Skin of body (tissue), 2 donors: ENCODE data around the gene PLEKHH1. TPM values are rescaled to one million over a fixed set of nuclear protein-coding genes. Genes with fewer than 3 reads are reported as not detected.
"Not testable (repeated sequence)": the region's sequence is repeated elsewhere in the genome, so short reads cannot be mapped to it uniquely, and the experiment has no call there.

ENCODE experiments used
- DNase-seq: peaks from one replicate; lab custom pipeline; 2025; lab: John Stamatoyannopoulos, UW
- total RNA-seq: library from RNA; depleted of rRNA; stranded (reverse); fragments of >200 nt; gene quantifications from one replicate; pipeline ENCODE4 v1.2.3, GENCODE V29; 2014

PLEKHH1 gene
- total RNA-seq, 1 donor from 2014 or later = 8.7 TPM

DNA sequence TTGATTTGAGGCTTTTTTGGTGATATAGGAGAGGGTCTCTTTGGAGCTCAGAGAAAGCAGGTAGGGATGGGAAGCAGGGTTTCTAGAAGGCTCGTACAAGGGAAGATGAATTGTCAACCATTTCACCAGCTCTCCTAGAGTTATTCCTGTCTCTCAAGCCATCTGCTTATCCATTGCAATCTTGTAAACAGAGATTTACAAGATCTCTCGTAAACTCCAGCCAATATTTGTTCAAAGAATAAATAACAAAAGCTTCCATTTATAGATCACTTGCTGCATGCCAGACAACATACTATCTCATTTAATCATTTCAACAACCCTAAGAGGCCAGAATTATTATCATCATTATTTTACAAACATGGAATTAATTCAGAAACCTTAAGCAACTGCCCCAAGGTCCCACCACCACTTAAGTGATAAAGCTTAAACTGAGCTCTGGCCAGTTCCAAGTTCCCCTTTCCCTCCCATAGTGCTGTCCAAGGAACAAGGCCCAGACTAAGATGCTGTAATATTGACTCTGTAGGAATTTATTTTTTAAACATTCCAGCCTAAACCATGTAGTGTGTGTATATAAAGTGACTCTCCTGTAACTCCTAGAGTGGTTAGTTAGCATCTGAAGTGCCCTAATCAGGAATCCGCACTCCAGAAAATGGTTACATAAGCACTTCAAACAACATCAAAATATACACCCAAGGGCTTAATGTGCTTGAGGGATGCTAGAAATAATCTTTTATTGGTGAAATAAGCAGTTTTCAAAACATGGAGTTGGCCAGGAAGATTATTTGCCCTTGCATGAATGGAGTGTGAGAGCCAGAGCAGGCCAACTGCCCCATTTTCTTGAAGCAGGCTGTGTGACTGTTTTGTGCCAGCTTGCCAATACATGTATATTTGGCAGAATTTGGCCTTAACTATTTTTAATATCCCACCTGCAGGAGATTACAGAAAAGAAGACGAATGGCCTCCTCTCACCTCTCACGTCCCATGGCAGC lies 2.8 kb upstream of the PLEKHH1 start:
- no peak for DNase-seq

GRCh38 chr14:67532606-67532997 lies 488 bp upstream of the PLEKHH1 start:
- DNase-seq = no peak

- no peak for DNase-seq
Observed at GRCh38 chr14:67533754-67534085, 630 bp downstream of the PLEKHH1 start.

DNA sequence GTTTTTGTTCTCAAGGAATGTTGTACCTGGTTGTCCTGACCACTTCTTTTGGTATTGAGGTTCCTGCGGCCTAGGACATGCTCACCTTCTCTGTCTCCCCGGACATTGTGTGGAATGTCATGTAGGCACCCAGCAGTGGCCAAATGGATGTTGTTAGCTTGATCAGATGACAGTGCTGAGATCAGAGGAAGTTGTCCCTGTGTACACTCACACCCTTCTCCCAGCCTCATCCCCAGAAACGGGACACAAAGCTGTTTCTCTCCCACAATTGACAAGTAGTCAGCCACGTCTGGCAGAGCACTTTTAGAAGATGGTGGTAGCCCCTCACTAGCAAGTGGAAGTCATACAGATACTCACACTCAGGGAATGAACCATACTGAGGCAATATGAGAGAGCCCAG lies 3.0 kb downstream of the PLEKHH1 start:
- DNase-seq = no peak

DNA sequence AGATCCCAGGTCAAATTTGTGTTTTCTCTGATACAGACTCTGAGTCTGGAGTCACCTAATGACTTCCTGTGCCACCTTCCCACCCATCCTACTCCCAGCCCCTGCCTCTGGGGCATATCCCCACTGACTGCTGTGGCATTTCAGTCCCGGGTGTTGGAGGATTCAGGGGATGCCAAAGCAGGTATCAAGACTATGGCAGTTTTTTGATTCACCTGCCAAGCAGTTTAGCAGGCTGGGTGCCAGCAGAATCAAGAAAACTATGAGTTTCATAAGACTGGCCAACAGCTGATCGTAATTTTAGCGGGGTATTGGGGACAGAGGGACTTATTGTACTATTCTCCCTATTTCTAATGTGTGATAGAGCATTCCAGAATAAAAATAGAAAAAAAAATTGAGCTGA lies 4.6 kb downstream of the PLEKHH1 start:
- DNase-seq = no peak

DNA sequence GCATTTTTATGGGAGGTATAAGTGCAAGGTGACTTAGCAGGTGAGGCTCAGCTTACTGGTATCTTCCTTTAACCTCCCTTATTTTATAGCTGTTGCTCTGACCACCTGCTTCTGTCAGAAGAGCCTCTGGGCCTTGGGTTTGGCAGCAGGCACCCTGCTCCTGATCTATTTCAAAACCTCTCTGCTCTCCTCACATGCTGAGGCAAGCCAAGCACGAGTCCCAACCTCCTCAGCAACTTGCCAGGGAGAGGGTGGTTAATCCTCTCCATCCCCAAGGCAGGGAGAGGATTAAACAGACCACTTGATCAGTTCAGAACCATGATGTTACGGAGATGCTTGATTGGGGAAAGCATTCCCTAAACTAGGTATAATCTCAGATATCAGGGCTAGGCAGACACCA lies 5.4 kb downstream of the PLEKHH1 start:
- DNase-seq = no peak

DNA sequence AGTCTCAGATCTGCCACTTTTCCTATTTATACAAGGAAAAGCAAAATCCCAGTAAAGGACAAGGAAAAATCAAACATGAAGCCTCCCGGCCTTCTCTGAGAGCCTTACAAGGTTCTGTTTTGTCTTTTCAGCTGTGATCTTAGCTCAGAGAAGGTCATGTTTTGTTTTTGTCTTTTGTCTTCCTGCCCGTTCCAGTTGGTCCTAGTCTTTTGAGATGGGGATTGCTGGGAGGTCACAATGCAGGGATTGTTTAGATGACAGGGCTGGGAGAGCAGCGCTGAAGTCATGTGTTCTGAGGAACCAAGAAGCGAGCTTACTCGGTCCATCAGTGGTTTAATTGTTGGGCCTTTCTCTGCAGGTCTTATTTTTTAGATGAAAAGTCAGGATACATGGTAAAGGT lies 6.0 kb downstream of the PLEKHH1 start:
- DNase-seq = no peak

- DNase-seq = no peak
Observed at GRCh38 chr14:67541448-67542387, 8.6 kb downstream of the PLEKHH1 start.

DNA sequence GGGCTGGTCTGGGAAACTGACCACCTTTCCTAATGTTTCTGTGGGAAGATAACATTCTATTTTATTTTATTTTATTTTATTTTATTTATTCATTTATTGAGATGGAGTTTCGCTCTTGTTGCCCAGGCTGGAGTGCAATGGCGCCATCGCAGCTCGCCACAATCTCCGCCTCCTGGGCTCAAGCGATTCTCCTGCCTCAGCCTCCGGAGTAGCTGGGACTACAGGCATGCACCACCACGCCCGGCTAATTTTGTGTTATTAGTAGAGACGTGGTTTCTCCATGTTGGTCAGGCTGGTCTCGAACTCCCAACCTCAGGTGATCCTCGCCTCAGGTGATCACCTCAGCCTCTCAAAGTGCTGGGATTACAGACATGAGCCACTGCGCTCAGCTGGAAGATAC lies 9.5 kb downstream of the PLEKHH1 start:
- DNase-seq = not testable (repeated sequence)

GRCh38 chr14:67544590-67544989 lies 11.5 kb downstream of the PLEKHH1 start:
- DNase-seq = no peak

DNA sequence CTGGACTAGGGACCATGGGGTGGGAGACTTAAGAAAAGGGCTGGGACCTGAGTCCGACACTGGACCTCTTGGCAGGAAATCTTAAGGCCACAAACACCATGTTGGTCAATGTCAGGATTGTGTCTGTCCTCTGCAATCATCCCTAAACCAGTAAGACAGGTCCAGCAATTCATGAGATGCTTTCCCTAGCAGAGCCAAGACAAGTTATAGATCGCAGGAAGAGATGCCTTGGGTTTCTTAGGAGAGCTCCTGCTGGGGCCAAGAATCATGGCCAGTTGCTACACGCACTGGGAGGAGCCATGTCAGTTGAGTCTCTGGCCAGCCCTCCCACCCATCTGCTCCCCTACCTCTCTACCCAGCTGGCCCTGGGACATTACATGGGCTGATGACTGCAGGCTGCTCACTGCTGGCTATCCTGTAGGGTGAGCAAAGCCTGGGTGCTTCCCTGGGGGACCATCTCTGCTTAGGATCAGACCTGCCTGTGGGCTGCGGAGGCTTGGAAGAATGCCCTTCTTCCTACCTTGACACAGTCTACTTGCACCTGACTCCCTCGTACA lies 14.2 kb downstream of the PLEKHH1 start:
- DNase-seq = no peak

DNA sequence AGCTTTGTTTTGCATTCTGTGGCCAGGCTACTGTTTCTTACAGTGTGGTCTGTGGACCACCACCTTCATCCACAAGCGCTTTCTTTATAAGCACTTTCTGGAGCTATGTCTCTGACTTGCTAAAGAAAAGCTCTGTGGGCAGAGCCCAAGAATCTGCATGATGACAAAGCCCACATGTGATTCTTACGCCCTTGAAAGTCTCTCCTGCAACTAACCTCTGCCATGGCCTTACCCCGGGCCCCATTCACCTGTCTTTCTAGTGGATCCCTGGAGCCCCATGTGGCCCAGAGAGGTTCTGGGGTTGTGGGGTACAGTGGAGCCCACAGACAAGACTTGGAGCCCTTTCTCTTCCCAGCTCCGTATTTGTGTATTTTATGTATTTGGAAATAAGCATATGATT lies 16.6 kb downstream of the PLEKHH1 start:
- DNase-seq = no peak

DNA sequence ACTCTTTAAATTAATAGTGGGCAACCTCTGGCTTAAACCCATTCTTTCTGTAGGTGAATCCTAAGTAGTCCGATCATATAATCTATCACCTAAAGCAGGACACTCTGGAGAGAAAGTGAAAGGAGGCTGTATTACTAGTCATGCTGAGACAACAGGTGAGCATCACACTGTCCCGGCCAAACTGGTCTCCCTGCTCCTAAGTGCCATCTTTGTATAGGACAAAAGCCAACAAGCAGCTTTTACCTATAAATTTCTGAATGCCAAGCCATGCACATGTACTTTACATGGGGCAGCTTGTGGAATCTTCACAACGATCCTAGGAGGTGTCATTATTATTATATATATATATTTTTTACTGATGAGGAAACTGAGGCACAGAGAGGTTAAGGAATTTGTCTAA lies 18.0 kb downstream of the PLEKHH1 start:
- DNase-seq = no peak

DNA sequence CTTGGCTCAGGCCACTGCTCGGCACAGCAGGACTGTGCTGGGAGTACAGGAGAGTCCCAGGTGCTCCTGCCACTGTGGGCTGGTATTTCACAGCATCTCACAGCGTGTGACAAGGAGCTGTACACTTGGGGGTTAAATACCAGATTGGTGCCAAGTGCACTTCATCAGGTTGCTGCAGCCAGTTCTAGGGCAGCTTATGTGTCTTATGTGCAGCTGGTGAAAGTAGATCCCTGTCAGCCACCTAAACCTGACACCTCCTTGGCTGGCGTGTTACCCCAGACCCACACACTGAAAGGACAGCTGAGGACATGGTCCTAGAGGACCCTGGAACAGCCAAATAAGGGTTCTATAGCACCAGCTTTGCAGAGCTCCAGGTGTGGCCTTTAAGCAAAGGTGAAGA lies 18.9 kb downstream of the PLEKHH1 start:
- no peak for DNase-seq

DNA sequence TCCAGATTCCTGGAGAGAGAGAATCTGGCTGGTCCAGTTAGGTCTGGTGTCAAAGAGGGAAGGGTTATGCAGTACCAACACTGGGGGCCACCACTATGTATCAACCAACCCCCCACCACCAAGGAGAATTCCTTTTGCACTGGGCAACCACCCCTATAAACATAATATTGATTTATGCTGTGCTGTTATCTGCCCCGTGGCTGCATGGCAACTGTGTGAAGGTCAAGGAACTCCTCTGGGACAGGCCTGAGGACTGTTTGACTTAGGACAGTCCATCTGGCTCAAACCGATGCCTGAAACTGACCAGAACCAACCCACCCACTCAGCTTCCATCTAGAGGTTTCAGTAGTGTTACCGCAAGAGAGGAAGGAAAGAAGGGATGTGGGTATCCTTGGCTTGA lies 20.5 kb downstream of the PLEKHH1 start:
- no peak for DNase-seq

GRCh38 chr14:67554341-67554740 lies 21.3 kb downstream of the PLEKHH1 start:
- no peak for DNase-seq

DNA sequence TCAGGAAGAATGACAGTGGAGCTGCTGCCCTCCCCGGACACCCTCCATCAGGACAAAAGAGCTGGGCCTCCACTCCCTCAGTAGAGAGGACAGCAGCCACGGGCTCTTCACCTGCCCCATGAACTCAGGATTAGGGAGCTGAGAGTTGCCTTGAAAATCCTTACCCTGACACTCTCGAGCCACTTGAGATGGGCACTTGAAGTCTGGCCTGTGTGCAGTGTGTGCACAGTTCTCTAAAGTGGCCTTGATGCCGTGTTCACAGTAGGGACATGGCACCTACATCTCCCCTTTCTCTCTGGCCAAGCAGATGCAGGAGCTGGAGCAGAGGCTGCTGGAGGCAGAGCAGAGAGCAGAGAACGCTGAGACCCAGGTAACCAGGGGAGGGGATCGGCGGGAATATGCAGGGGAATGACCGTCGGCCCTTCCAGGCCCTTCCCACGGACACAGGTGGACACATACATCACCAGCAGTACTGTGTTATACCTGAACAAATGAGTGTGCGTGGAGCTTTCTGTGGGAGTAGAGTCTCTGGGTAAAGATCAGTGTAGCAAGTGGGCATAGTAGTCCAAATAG lies 22.5 kb downstream of the PLEKHH1 start:
- DNase-seq = no peak

DNA sequence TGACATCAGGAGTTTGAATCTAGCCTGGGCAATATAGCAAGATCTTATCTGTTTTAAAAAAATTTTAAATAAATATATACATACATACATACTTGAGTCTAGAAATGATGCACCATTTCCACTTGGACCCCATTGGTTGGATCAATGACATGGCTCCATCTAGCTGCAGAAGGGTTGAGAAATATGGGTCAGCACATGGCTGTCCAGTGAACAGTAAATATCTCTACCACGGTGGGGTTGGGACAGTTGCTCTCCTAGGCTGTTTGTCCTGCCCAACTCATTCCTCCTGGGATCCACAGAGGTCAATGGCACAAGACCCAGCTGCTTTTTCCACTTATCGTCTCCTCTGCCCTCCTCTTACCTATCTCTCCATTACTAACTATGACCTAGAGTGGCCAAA lies 23.6 kb downstream of the PLEKHH1 start:
- no peak for DNase-seq

DNA sequence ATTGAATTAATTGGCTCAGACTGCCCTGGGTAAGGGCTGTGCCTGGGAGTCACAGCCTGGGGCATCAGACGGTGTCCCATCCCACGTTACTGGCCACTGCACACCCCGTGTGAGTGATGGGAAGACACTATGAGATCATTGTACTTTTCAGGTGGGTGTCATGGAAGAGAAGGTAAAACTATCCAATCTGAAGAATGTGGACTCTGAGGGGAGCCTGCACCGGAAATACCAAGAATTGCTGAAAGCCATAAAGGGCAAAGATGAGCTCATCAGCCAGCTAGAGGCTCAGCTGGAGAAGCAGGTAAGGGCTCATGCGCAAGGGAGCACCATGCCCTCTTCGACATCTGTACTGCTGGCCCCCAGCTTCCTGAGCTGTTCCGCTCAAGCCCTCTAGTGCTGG lies 24.0 kb downstream of the PLEKHH1 start:
- no peak for DNase-seq

- no peak for DNase-seq
Observed at GRCh38 chr14:67557656-67558055, 24.6 kb downstream of the PLEKHH1 start.

DNA sequence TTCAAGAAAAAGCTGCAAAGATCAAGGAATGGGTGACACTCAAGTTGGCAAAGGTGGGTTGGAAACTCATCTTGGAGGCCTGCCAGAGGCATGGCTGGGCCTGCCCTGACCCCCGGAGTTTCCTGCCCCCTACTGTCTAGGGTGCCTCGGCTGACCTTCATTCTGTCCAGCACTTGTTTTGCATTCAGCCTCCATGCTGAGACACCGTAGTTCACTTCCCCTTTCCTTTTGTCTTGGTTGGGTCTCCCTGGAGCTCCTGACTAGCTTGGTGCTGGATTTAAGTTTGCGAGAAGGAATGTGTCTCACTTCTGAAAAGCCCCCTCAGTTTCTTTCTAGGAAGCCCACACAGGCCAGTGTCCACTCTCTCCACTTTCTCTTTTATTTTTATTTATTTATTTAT lies 26.5 kb downstream of the PLEKHH1 start:
- no peak for DNase-seq
